K562 (cell line): Measurements from ENCODE around the gene GNL3. TPM values are rescaled to one million over a fixed set of nuclear protein-coding genes. Genes with fewer than 3 reads are reported as not detected.
A peak's percentile ranks its signal among the peaks of the same experiment; 100 is the strongest.

Experiments
- ETV5 ChIP-seq: sonication (generic); formaldehyde crosslinking; IDR thresholded peaks from 2 replicates; pipeline ENCODE4 v1.4.0; 2020; ENCODE audit warnings: low read depth, mild to moderate bottlenecking, missing genetic modification reagents
- ETV6 ChIP-seq, 3 experiments: fragments of 150-350 bp in 1 of 3; sonication (generic) in 1 of 3; formaldehyde crosslinking in 1 of 3; IDR thresholded peaks; 2 replicates each; pipeline versions ENCODE4 v1.6.1 to v1.8.0; 2014 to 2022; ENCODE audit warnings: borderline replicate concordance in 2 of 3, low read depth in 2 of 3, antibody characterized with exemption in 1 of 3, low read length in 1 of 3, mild to moderate bottlenecking in 1 of 3, missing genetic modification reagents in 1 of 3
- FOXP4 ChIP-seq: sonication (generic); formaldehyde crosslinking; IDR thresholded peaks from 2 replicates; pipeline ENCODE4 v1.8.0; 2022; ENCODE audit warnings: mild to moderate bottlenecking, missing genetic modification reagents, borderline replicate concordance
- IFI16 ChIP-seq: fragments of 250-450 bp; sonication (Bioruptor Pico); IDR thresholded peaks from 2 replicates; pipeline ENCODE4 v2.1.2; 2022; ENCODE audit warnings: mild to moderate bottlenecking, inconsistent platforms
- LCOR ChIP-seq: sonication (generic); formaldehyde crosslinking; IDR thresholded peaks from 2 replicates; pipeline ENCODE4 v1.8.0; 2022; ENCODE audit warnings: mild to moderate bottlenecking, missing genetic modification reagents
- NONO ChIP-seq, 2 experiments: fragments of 200-400 bp in 1 of 2; fragments of 450-650 bp in 1 of 2; formaldehyde crosslinking in 1 of 2; IDR thresholded peaks; 2 replicates each; pipeline ENCODE4 v1.6.1; 2017; ENCODE audit warnings: low read depth in 2 of 2, mild to moderate bottlenecking in 2 of 2, moderate library complexity in 2 of 2, low read length in 1 of 2
- PTTG1 ChIP-seq: fragments of 450-650 bp; IDR thresholded peaks from 2 replicates; pipeline ENCODE4 v1.6.1; 2016; ENCODE audit warnings: low read depth, mild to moderate bottlenecking, missing genetic modification characterization, missing compliant biosample characterization
- RBM39 ChIP-seq: fragments of 200-400 bp; formaldehyde crosslinking; optimal IDR thresholded peaks from 2 replicates; pipeline ENCODE3; 2018; ENCODE audit warnings: low read depth, low read length
- THRAP3 ChIP-seq: fragments of 450-650 bp; IDR thresholded peaks from 2 replicates; pipeline ENCODE4 v1.6.1; 2016; ENCODE audit warnings: mild to moderate bottlenecking, inconsistent platforms, borderline replicate concordance
- ZFP36 ChIP-seq: fragments of 150-350 bp; IDR thresholded peaks from 2 replicates; pipeline ENCODE4 v1.6.1; 2018; ENCODE audit warnings: low read length, low read depth; ENCODE audit not compliant: partially characterized antibody
- ZNF140 ChIP-seq: fragments of 250-450 bp; sonication (Bioruptor Pico); IDR thresholded peaks from 2 replicates; pipeline ENCODE4 v1.8.0; 2021; ENCODE audit warnings: moderate library complexity, mild to moderate bottlenecking, inconsistent platforms
- polyA plus RNA-seq, 8 experiments: library from polyadenylated mRNA; depleted of rRNA in 4 of 8; stranded (reverse) in 5 of 8; unstranded in 3 of 8; fragments of >200 nt; fragmentation: Nextera tagmentation in 2 of 8; fragmentation: Illumina TruSeq in 1 of 8; extraction: Ambion mirVana in 2 of 8; extraction: Trizol in 1 of 8; gene quantifications; 2 replicates each; pipeline versions ENCODE4 v1.2.1 to v1.2.3, GENCODE V29; 2011 to 2014; ENCODE audit warnings: inconsistent platforms in 1 of 8, missing spikeins in 1 of 8
- total RNA-seq, 7 experiments: library from RNA; depleted of rRNA in 6 of 7; stranded (reverse); fragments of >200 nt in 6 of 7; fragmentation: Illumina TruSeq in 2 of 7; extraction: Trizol in 2 of 7; gene quantifications; 2 replicates each; pipeline versions ENCODE4 v1.2.1 to v1.2.3, GENCODE V29; 2011 to 2021; ENCODE audit warnings: low replicate concordance in 1 of 7
- TF ChIP-seq, protein P1 (sequence below): fragments of 200-600 bp; sonication (generic); IDR thresholded peaks from one replicate; pipeline ENCODE4 v1.6.1; 2012; ENCODE audit warnings: mild to moderate bottlenecking, low read depth, low read length, inconsistent platforms

The GNL3 gene
- total and polyA plus RNA-seq, 9 of the 15 experiments (the other 6 are each of a cell fraction or from before 2014, with no cell fraction given) = 132 to 313 (median 220) TPM

DNA sequence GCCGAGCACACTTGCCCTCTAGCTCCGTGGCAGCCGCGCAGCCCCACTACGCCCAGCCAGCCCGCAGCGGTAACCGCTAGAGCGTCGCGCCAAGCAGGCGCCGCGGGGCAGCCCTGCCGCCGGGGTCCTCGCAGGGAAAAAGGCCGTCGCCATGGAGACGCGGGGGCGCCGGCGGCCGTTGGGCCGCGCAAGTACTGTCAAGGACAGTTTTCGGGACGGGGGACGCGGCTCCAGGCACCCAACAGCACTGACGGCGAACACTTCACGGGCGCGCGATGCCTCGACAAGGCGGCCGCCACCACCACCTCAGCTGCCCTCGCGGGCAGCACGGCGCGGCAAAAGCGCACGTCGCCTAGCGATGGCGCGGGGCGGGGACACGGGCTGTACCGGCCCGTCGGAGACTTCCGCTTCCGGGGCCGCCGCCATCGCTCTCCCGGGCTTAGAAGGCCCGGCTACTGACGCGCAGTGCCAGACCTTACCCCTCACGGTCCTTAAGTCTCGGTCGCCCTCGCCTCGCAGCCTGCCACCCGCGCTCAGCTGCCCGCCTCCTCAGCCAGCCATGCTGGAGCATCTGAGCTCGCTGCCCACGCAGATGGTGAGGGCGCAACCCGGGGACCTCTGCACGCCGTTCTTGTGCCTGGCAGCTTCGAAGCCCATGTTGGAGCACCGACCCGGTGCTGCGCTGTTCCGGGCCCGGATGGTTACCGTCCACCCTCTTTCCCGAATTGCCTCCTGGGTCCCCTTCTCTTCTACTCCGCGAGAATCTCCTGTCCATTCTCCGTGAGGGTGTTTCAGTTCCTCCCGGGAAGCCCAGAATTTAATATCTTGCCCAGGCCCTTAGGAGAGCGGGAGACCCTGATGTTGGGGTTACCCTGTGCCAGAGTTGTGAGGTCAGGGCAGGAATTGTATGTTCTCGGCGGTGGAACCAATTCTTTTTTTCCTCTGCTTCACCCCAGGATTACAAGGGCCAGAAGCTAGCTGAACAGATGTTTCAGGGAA lies 20.2 kb downstream of the GNL3 start, which contains the start of the genes GLT8D1 and SPCS1 (continued):
- TF ChIP-seq ETV6 (IDR thresholded peaks at IDR 0.05; ENCODE audit: borderline replicate concordance in 1 of 2, low read depth in 2 of 2, low read length in 1 of 2) (no peak), ETV6 (CRISPR knock-in tag; IDR thresholded peaks at IDR 0.05; ENCODE audit: borderline replicate concordance) (0 out of 2 replicates have a peak, but pooled peaks have one; percentile 23), ZFP36 (no peak), RBM39 (no peak), PTTG1 (tag) (no peak), THRAP3 (no peak), IFI16 (CRISPR knock-in tag) (no peak), FOXP4 (CRISPR knock-in tag) (0 out of 2 replicates have a peak, but pooled peaks have one; percentile 23), NONO (IDR thresholded peaks at IDR 0.05; ENCODE audit: low read depth in 2 of 2, low read length in 1 of 2) (peak; percentile 43 to 54; a peak in 3 of 4 replicates), ETV5 (CRISPR knock-in tag) (no peak), ZNF140 (no peak), LCOR (CRISPR knock-in tag) (no peak)
- TF ChIP-seq, protein P1, sequence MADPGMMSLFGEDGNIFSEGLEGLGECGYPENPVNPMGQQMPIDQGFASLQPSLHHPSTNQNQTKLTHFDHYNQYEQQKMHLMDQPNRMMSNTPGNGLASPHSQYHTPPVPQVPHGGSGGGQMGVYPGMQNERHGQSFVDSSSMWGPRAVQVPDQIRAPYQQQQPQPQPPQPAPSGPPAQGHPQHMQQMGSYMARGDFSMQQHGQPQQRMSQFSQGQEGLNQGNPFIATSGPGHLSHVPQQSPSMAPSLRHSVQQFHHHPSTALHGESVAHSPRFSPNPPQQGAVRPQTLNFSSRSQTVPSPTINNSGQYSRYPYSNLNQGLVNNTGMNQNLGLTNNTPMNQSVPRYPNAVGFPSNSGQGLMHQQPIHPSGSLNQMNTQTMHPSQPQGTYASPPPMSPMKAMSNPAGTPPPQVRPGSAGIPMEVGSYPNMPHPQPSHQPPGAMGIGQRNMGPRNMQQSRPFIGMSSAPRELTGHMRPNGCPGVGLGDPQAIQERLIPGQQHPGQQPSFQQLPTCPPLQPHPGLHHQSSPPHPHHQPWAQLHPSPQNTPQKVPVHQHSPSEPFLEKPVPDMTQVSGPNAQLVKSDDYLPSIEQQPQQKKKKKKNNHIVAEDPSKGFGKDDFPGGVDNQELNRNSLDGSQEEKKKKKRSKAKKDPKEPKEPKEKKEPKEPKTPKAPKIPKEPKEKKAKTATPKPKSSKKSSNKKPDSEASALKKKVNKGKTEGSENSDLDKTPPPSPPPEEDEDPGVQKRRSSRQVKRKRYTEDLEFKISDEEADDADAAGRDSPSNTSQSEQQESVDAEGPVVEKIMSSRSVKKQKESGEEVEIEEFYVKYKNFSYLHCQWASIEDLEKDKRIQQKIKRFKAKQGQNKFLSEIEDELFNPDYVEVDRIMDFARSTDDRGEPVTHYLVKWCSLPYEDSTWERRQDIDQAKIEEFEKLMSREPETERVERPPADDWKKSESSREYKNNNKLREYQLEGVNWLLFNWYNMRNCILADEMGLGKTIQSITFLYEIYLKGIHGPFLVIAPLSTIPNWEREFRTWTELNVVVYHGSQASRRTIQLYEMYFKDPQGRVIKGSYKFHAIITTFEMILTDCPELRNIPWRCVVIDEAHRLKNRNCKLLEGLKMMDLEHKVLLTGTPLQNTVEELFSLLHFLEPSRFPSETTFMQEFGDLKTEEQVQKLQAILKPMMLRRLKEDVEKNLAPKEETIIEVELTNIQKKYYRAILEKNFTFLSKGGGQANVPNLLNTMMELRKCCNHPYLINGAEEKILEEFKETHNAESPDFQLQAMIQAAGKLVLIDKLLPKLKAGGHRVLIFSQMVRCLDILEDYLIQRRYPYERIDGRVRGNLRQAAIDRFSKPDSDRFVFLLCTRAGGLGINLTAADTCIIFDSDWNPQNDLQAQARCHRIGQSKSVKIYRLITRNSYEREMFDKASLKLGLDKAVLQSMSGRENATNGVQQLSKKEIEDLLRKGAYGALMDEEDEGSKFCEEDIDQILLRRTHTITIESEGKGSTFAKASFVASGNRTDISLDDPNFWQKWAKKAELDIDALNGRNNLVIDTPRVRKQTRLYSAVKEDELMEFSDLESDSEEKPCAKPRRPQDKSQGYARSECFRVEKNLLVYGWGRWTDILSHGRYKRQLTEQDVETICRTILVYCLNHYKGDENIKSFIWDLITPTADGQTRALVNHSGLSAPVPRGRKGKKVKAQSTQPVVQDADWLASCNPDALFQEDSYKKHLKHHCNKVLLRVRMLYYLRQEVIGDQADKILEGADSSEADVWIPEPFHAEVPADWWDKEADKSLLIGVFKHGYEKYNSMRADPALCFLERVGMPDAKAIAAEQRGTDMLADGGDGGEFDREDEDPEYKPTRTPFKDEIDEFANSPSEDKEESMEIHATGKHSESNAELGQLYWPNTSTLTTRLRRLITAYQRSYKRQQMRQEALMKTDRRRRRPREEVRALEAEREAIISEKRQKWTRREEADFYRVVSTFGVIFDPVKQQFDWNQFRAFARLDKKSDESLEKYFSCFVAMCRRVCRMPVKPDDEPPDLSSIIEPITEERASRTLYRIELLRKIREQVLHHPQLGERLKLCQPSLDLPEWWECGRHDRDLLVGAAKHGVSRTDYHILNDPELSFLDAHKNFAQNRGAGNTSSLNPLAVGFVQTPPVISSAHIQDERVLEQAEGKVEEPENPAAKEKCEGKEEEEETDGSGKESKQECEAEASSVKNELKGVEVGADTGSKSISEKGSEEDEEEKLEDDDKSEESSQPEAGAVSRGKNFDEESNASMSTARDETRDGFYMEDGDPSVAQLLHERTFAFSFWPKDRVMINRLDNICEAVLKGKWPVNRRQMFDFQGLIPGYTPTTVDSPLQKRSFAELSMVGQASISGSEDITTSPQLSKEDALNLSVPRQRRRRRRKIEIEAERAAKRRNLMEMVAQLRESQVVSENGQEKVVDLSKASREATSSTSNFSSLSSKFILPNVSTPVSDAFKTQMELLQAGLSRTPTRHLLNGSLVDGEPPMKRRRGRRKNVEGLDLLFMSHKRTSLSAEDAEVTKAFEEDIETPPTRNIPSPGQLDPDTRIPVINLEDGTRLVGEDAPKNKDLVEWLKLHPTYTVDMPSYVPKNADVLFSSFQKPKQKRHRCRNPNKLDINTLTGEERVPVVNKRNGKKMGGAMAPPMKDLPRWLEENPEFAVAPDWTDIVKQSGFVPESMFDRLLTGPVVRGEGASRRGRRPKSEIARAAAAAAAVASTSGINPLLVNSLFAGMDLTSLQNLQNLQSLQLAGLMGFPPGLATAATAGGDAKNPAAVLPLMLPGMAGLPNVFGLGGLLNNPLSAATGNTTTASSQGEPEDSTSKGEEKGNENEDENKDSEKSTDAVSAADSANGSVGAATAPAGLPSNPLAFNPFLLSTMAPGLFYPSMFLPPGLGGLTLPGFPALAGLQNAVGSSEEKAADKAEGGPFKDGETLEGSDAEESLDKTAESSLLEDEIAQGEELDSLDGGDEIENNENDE = no peak
